ENCODE results near the gene SLMAP. TPM values are rescaled to one million over a fixed set of nuclear protein-coding genes. Genes with fewer than 3 reads are reported as not detected.

Gene SLMAP
- polyA plus RNA-seq, 2 of the 4 experiments (the other 2 are of a cell fraction) = 15.2 to 33.1 TPM

GRCh38 chr3:57768595-57768994 lies 12.5 kb downstream of the SLMAP start:
- WGBS (ENCODE audit: missing lambda C conversion rate) = 84% methylated on average over 3 of the region's 3 CpGs
- FAIRE-seq (no peak), ATAC-seq (no peak), DNase-seq (ENCODE audit: low read depth in 1 of 2, low spot score in 1 of 2) (no peak)
- ChIA-PET POLR2A (no interaction called here), CTCF (interaction anchor here (1.3 to 2.3 kb wide), 2 partner anchors 13 to 58 kb away, joined by 4 to 9 read pairs; no protein-coding TSS in a partner anchor)
- Histone ChIP-seq H3K4me2 (no peak overlapping the region), H3K9me3 (no peaks in the 10 kb centered on the region), H3K27ac (no peak overlapping the region), H3K4me3 (no peak overlapping the region), H3K4me1 (no peaks in the 10 kb centered on the region)
- no peak for TF ChIP-seq HOXA7 (CRISPR knock-in tag; IDR thresholded peaks at IDR 0.05)

GRCh38 chr3:57770009-57770827 lies 14.1 kb downstream of the SLMAP start:
- ChIA-PET POLR2A (no interaction called here), CTCF (interaction anchor here (1.2 to 1.3 kb wide), 2 partner anchors 56 to 63 kb away, joined by 3 to 4 read pairs; no protein-coding TSS in a partner anchor)
- no peak for DNase-seq (ENCODE audit: low read depth in 1 of 2, low spot score in 1 of 2)
- FAIRE-seq = no peak
- ATAC-seq = no peak
- H3K4me2 ChIP-seq = no peak overlapping the region
- no peaks in the 10 kb centered on the region for H3K9me3 ChIP-seq
- no peaks in the 10 kb centered on the region for H3K4me1 ChIP-seq
- TF ChIP-seq POLR2A (IDR thresholded peaks at IDR 0.05; ENCODE audit: low read length) (no peak), NPAS2 (CRISPR knock-in tag; IDR thresholded peaks at IDR 0.05; ENCODE audit: borderline replicate concordance) (no peak), SREBF2 (IDR thresholded peaks at IDR 0.05) (no peak), SMC3 (IDR thresholded peaks at IDR 0.05) (no peak), CHD4 (IDR thresholded peaks at IDR 0.05; ENCODE audit: borderline replicate concordance) (no peak), GATA3 (IDR thresholded peaks at IDR 0.05; ENCODE audit: borderline replicate concordance) (no peak), NFE2L2 (conservative IDR thresholded peaks at IDR 0.05; ENCODE audit: low read length) (no peak), KDM5A (IDR thresholded peaks at IDR 0.05) (no peak), MAX (IDR thresholded peaks at IDR 0.05) (no peak), ZNF302 (CRISPR knock-in tag; IDR thresholded peaks at IDR 0.05) (no peak), MAZ (IDR thresholded peaks at IDR 0.05; ENCODE audit: borderline replicate concordance, low read depth, low read length) (no peak), TP53 (CRISPR knock-in tag; IDR thresholded peaks at IDR 0.05) (no peak), FOXS1 (CRISPR knock-in tag; IDR thresholded peaks at IDR 0.05) (no peak), BHLHE40 (IDR thresholded peaks at IDR 0.05; ENCODE audit: low read depth, low read length) (no peak), JUNB (IDR thresholded peaks at IDR 0.05) (no peak), MYC (IDR thresholded peaks at IDR 0.05; ENCODE audit: borderline replicate concordance, low read length) (no peak), RARB (CRISPR knock-in tag; IDR thresholded peaks at IDR 0.05) (no peak)
- TF ChIP-seq, protein P1, sequence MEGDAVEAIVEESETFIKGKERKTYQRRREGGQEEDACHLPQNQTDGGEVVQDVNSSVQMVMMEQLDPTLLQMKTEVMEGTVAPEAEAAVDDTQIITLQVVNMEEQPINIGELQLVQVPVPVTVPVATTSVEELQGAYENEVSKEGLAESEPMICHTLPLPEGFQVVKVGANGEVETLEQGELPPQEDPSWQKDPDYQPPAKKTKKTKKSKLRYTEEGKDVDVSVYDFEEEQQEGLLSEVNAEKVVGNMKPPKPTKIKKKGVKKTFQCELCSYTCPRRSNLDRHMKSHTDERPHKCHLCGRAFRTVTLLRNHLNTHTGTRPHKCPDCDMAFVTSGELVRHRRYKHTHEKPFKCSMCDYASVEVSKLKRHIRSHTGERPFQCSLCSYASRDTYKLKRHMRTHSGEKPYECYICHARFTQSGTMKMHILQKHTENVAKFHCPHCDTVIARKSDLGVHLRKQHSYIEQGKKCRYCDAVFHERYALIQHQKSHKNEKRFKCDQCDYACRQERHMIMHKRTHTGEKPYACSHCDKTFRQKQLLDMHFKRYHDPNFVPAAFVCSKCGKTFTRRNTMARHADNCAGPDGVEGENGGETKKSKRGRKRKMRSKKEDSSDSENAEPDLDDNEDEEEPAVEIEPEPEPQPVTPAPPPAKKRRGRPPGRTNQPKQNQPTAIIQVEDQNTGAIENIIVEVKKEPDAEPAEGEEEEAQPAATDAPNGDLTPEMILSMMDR (IDR thresholded peaks at IDR 0.05) = no peak
- TF ChIP-seq, protein P2, sequence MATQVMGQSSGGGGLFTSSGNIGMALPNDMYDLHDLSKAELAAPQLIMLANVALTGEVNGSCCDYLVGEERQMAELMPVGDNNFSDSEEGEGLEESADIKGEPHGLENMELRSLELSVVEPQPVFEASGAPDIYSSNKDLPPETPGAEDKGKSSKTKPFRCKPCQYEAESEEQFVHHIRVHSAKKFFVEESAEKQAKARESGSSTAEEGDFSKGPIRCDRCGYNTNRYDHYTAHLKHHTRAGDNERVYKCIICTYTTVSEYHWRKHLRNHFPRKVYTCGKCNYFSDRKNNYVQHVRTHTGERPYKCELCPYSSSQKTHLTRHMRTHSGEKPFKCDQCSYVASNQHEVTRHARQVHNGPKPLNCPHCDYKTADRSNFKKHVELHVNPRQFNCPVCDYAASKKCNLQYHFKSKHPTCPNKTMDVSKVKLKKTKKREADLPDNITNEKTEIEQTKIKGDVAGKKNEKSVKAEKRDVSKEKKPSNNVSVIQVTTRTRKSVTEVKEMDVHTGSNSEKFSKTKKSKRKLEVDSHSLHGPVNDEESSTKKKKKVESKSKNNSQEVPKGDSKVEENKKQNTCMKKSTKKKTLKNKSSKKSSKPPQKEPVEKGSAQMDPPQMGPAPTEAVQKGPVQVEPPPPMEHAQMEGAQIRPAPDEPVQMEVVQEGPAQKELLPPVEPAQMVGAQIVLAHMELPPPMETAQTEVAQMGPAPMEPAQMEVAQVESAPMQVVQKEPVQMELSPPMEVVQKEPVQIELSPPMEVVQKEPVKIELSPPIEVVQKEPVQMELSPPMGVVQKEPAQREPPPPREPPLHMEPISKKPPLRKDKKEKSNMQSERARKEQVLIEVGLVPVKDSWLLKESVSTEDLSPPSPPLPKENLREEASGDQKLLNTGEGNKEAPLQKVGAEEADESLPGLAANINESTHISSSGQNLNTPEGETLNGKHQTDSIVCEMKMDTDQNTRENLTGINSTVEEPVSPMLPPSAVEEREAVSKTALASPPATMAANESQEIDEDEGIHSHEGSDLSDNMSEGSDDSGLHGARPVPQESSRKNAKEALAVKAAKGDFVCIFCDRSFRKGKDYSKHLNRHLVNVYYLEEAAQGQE (IDR thresholded peaks at IDR 0.05) = no peak
- no peak overlapping the region for H3K4me3 ChIP-seq
- no peak overlapping the region for H3K27ac ChIP-seq
- WGBS (ENCODE audit: missing lambda C conversion rate) = 84% methylated on average over 4 of the region's 4 CpGs
